ENCODE results near the gene TSPAN3. TPM values are rescaled to one million over a fixed set of nuclear protein-coding genes. Genes with fewer than 3 reads are reported as not detected.

The TSPAN3 gene
- total RNA-seq = 100 to 1,000 TPM in 8 of 9 donors, 10 to 100 TPM in 1; 90.4 to 218 (median 133) TPM
- polyA plus RNA-seq = 100 to 1,000 TPM in 1 of 2 donors, 10 to 100 TPM in 1; 58.1 to 247 TPM
- long read RNA-seq, donor 1, full-length matches to known transcripts = 190 of 197 reads
- long read RNA-seq, donor 1, partial matches to known transcripts = 5 of 197 reads
- long read RNA-seq, donor 1, other reads (novel, unspliced or antisense) = 2 of 197 reads
- long read RNA-seq, donor 2, full-length matches to known transcripts = 1,013 of 1,038 reads
- long read RNA-seq, donor 2, partial matches to known transcripts = 14 of 1,038 reads
- long read RNA-seq, donor 2, other reads (novel, unspliced or antisense) = 11 of 1,038 reads
- long read RNA-seq, donor 3, full-length matches to known transcripts = 223 of 230 reads
- long read RNA-seq, donor 3, partial matches to known transcripts = 6 of 230 reads
- long read RNA-seq, donor 3, other reads (novel, unspliced or antisense) = 1 of 230 reads

GRCh38 chr15:77070495-77071304 lies at the start of gene TSPAN3:
TSPAN3 (minus strand) TSS chr15:77071109; CDS start chr15:77070954, 155 bp downstream.
- peak; percentile 43 to 91 for TF ChIP-seq POLR2A (IDR thresholded peaks at IDR 0.05)
- no peak for TF ChIP-seq CTCF (IDR thresholded peaks at IDR 0.05)
- intact Hi-C loops (cut with DNase I) = no loop called here
- peak; percentile 94 to 97 (median 95) for DNase-seq
- ATAC-seq = peak; percentile 97 to 98 (median 98)
- peak within 1 kb of the TSS; percentile 26 to 96 (median 90) for H3K27ac ChIP-seq
- H3K4me1 ChIP-seq = peaks cover 0 to 43% (median 29%) of the 10 kb centered on the region in 12 donors
- H3K9me3 ChIP-seq = no peaks in the 10 kb centered on the region
- 0 to 1% (median 1%) methylated on average over 22 to 97 of the region's 97 CpGs for WGBS, 4 donors
- peak within 1 kb of the TSS; percentile 60 to 95 (median 78) for H3K4me3 ChIP-seq
- H3K27me3 ChIP-seq = no peaks in the 10 kb centered on the region
- H3K36me3 ChIP-seq = no peaks in the 10 kb centered on the region

- ATAC-seq = no peak
- TF ChIP-seq POLR2A (IDR thresholded peaks at IDR 0.05) (no peak), CTCF (IDR thresholded peaks at IDR 0.05) (no peak)
- no peak for DNase-seq
- no peak overlapping the region for H3K4me3 ChIP-seq
- H3K9me3 ChIP-seq = no peaks in the 10 kb centered on the region
- H3K36me3 ChIP-seq = no peaks in the 10 kb centered on the region
- intact Hi-C loops (cut with DNase I) = loop anchor here in 3 of 10 donors (5.0 kb wide), 4 partner anchors 47 to 307 kb away; no protein-coding TSS in a partner anchor
- H3K27me3 ChIP-seq = no peaks in the 10 kb centered on the region
- 74 to 86% (median 82%) methylated on average over 4 of the region's 4 CpGs for WGBS, 4 donors
- peaks cover 0 to 40% (median 17%) of the 10 kb centered on the region in 12 donors for H3K4me1 ChIP-seq
- H3K27ac ChIP-seq = no peak overlapping the region
Observed at GRCh38 chr15:77120576-77120975, 49.7 kb upstream of the TSPAN3 start.

- ATAC-seq (no peak), DNase-seq (no peak)
- TF ChIP-seq POLR2A (IDR thresholded peaks at IDR 0.05) (no peak), CTCF (IDR thresholded peaks at IDR 0.05) (no peak)
- Histone ChIP-seq H3K27me3 (no peaks in the 10 kb centered on the region), H3K27ac (peak overlapping the region in 1 of 12 donors; percentile 4), H3K4me3 (no peak overlapping the region), H3K4me1 (peaks cover 0 to 36% (median 17%) of the 10 kb centered on the region in 12 donors), H3K36me3 (peaks cover 0 to 9% (median 6%) of the 10 kb centered on the region in 9 donors), H3K9me3 (no peaks in the 10 kb centered on the region)
- 27 to 43% (median 38%) methylated on average over 1 of the region's 1 CpG for WGBS, 4 donors
- intact Hi-C loops (cut with DNase I) = loop anchor here (1.0 to 10.0 kb wide), 10 partner anchors 65 to 515 kb away; partner anchors contain the start of gene LINGO1 (in 2 of the 10)
Observed at GRCh38 chr15:77119446-77119845, 48.5 kb upstream of the TSPAN3 start.
